CD4-positive, alpha-beta T cell treated with Interleukin-4 for 4 hours (primary cell): Measurements from ENCODE around the gene DHRS12.

Experiments
- DNase-seq: peaks from one replicate; pipeline ENCODE4 v3.0.0-alpha.2; 2020

Gene DHRS12

GRCh38 chr13:51747438-51748434, 56.2 kb downstream of the DHRS12 start:
- DNase-seq = no peak

- DNase-seq = no peak
Observed at GRCh38 chr13:51746802-51747201, 57.2 kb downstream of the DHRS12 start.

GRCh38 chr13:51745243-51745642, 58.7 kb downstream of the DHRS12 start:
- DNase-seq = no peak

GRCh38 chr13:51742611-51743010, 61.4 kb downstream of the DHRS12 start:
- no peak for DNase-seq

- no peak for DNase-seq
Observed at GRCh38 chr13:51742031-51742430, 61.9 kb downstream of the DHRS12 start.

- DNase-seq = no peak
Observed at GRCh38 chr13:51740698-51741097, 63.3 kb downstream of the DHRS12 start.

- DNase-seq = no peak
Observed at GRCh38 chr13:51739027-51739764, 64.8 kb downstream of the DHRS12 start.

GRCh38 chr13:51738226-51738905, 65.6 kb downstream of the DHRS12 start:
- no peak for DNase-seq

GRCh38 chr13:51737609-51738008, 66.4 kb downstream of the DHRS12 start:
- no peak for DNase-seq

- DNase-seq = no peak
Observed at GRCh38 chr13:51734786-51735185, 69.2 kb downstream of the DHRS12 start.

- DNase-seq = no peak
Observed at GRCh38 chr13:51733374-51734298, 70.3 kb downstream of the DHRS12 start.

GRCh38 chr13:51731759-51732158, 72.2 kb downstream of the DHRS12 start:
- DNase-seq = no peak

- no peak for DNase-seq
Observed at GRCh38 chr13:51730927-51731326, 73.0 kb downstream of the DHRS12 start.

GRCh38 chr13:51729866-51730553, 74.0 kb downstream of the DHRS12 start:
- DNase-seq = no peak

GRCh38 chr13:51728972-51729371, 75.0 kb downstream of the DHRS12 start:
- no peak for DNase-seq

GRCh38 chr13:51728275-51728673, 75.7 kb downstream of the DHRS12 start:
- no peak for DNase-seq

GRCh38 chr13:51727634-51728274, 76.2 kb downstream of the DHRS12 start:
- DNase-seq = no peak

GRCh38 chr13:51726446-51727193, 77.3 kb downstream of the DHRS12 start:
- no peak for DNase-seq

GRCh38 chr13:51724721-51725120, 79.2 kb downstream of the DHRS12 start:
- DNase-seq = no peak

- DNase-seq = no peak
Observed at GRCh38 chr13:51723529-51723928, 80.4 kb downstream of the DHRS12 start.
